IgD-negative memory B cell (primary cell): Measurements from ENCODE around the gene HSD11B1. TPM values are rescaled to one million over a fixed set of nuclear protein-coding genes. Genes with fewer than 3 reads are reported as not detected.
"Not testable (repeated sequence)": the region's sequence is repeated elsewhere in the genome, so short reads cannot be mapped to it uniquely, and the experiment has no call there.

Source experiments
- H3K27ac Mint-ChIP-seq, 3 donors: one replicate each; pipeline ENCODE4 v1.8.0; 2020 to 2022; ENCODE audit warnings: mild to moderate bottlenecking in 3 of 3, mixed read lengths in 3 of 3, moderate library complexity in 1 of 3
- H3K27me3 Mint-ChIP-seq: one replicate; pipeline ENCODE4 v1.8.0; 2021; ENCODE audit warnings: mixed read lengths
- H3K36me3 Mint-ChIP-seq: one replicate; pipeline ENCODE4 v1.8.0; 2020; ENCODE audit warnings: mild to moderate bottlenecking, mixed read lengths
- H3K4me1 Mint-ChIP-seq, 3 donors: one replicate each; pipeline ENCODE4 v1.8.0; 2020 to 2022; ENCODE audit warnings: mixed read lengths in 3 of 3, mild to moderate bottlenecking in 1 of 3
- H3K4me3 Mint-ChIP-seq, 4 donors: one replicate each; pipeline ENCODE4 v1.8.0; 2020 to 2022; ENCODE audit warnings: mild to moderate bottlenecking in 4 of 4, mixed read lengths in 4 of 4, moderate library complexity in 3 of 4
- H3K9me3 Mint-ChIP-seq, 3 donors: one replicate each; pipeline ENCODE4 v1.8.0; 2020 to 2021; ENCODE audit warnings: mixed read lengths in 3 of 3, mild to moderate bottlenecking in 1 of 3
- polyA plus RNA-seq: library from polyadenylated mRNA; unstranded; fragments of 300-500 nt; fragmentation: Illumina TruSeq; gene quantifications from one replicate; pipeline ENCODE4 v1.2.3, GENCODE V29; 2021

The HSD11B1 gene
- polyA plus RNA-seq, 1 donor from 2014 or later, result not detected

DNA sequence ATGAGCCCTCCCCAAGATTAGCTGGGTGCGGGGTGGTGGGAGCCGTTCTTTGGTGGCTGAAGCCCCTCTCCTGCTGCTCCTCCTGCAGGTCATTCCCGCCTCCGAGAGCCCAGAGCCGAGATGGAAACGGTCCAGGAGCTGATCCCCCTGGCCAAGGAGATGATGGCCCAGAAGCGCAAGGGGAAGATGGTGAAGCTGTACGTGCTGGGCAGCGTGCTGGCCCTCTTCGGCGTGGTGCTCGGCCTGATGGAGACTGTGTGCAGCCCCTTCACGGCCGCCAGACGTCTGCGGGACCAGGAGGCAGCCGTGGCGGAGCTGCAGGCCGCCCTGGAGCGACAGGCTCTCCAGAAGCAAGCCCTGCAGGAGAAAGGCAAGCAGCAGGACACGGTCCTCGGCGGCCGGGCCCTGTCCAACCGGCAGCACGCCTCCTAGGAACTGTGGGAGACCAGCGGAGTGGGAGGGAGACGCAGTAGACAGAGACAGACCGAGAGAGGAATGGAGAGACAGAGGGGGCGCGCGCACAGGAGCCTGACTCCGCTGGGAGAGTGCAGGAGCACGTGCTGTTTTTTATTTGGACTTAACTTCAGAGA is 29.0 kb upstream of the HSD11B1 start:
- H3K27me3 Mint-ChIP-seq, result peaks cover 32% of the 10 kb centered on the region
- no peaks in the 10 kb centered on the region for H3K9me3 Mint-ChIP-seq
- peaks cover 19 to 27% (median 19%) of the 10 kb centered on the region in 3 donors for H3K4me1 Mint-ChIP-seq
- H3K36me3 Mint-ChIP-seq, result no peaks in the 10 kb centered on the region
- peak overlapping the region in 1 of 3 donors; percentile 62 for H3K27ac Mint-ChIP-seq
- H3K4me3 Mint-ChIP-seq, result peak overlapping the region; percentile 41 to 88 (median 82)

DNA sequence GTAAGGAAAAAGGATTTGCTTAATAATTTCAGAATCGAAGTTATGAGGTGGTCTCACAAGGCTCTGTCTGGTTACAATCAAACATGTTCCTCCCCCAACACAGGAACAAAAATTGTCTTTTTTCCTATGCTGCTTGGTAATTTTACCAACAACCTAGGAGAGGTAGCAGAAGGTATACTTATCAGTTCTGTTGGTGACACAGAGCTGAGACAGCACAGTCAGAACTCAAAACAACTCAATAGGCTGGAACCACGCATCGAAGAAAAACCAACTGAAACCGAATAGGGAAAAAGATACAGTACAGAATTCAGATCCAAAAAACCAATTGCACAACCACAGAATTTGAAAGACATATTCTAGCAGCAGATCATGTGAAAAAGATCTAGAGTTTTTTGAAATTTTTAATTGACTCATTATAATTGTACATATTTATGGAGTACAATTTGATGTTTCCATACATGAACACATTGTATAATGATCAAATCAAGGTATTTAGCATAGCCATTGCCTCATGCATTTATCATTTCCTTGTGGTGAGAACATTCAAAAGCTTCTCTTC is 25.6 kb upstream of the HSD11B1 start:
- H3K27ac Mint-ChIP-seq, result no peak overlapping the region
- H3K27me3 Mint-ChIP-seq, result peaks cover 37% of the 10 kb centered on the region
- H3K36me3 Mint-ChIP-seq, result no peaks in the 10 kb centered on the region
- no peak overlapping the region for H3K4me3 Mint-ChIP-seq
- no peaks in the 10 kb centered on the region for H3K9me3 Mint-ChIP-seq
- peaks cover 8 to 13% (median 8%) of the 10 kb centered on the region in 3 donors for H3K4me1 Mint-ChIP-seq

DNA sequence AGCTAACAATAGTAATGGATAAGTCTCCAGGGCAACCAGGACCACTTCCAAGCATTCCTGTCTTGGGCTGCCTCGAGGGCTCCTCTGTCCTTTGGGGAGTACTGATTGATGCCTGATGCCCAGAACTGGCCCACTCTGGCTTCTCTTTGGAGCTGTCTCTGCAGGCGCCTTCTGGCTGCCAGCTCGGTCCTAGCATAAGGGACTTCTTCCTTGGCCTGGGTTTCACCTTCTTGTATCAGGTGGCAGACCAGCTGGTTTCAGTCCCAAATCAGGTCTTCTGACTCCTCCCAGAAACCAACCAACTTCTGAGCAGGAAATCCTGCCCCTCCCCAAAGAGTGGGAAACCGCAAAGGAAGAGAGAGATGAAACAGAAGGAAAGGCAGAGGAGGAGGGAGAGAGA is 18.8 kb upstream of the HSD11B1 start:
- Mint-ChIP-seq H3K4me1 (peaks cover 0 to 5% (median 3%) of the 10 kb centered on the region in 3 donors), H3K36me3 (no peaks in the 10 kb centered on the region), H3K4me3 (peak overlapping the region in 1 of 4 donors; percentile 49), H3K27me3 (peaks cover 8% of the 10 kb centered on the region), H3K27ac (peak overlapping the region in 1 of 3 donors; percentile 15), H3K9me3 (no peaks in the 10 kb centered on the region)

DNA sequence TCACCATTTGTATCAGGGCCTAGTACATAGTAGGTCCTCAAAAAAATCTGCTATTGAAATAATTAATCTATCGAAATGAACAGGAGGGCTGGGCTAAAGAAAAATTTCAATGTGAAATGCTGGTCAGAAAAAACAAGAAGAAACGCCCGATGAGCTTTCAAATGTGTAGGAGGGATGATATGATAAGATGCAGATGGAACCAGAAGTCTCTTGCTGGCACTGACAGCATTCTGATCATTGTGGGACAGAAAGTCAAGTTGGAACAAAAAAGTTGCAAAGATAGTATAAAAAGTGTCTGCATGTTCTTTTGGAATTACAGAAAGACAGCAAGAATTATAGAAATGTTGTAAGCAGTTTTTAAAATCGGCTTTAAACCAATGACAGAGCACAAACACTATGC is 18.3 kb upstream of the HSD11B1 start:
- peaks cover 0 to 5% (median 3%) of the 10 kb centered on the region in 3 donors for H3K4me1 Mint-ChIP-seq
- H3K27ac Mint-ChIP-seq, result peak overlapping the region in 1 of 3 donors; percentile 15
- H3K27me3 Mint-ChIP-seq, result peaks cover 6% of the 10 kb centered on the region
- no peaks in the 10 kb centered on the region for H3K36me3 Mint-ChIP-seq
- H3K4me3 Mint-ChIP-seq, result peak overlapping the region in 1 of 4 donors; percentile 68
- H3K9me3 Mint-ChIP-seq, result no peaks in the 10 kb centered on the region

DNA sequence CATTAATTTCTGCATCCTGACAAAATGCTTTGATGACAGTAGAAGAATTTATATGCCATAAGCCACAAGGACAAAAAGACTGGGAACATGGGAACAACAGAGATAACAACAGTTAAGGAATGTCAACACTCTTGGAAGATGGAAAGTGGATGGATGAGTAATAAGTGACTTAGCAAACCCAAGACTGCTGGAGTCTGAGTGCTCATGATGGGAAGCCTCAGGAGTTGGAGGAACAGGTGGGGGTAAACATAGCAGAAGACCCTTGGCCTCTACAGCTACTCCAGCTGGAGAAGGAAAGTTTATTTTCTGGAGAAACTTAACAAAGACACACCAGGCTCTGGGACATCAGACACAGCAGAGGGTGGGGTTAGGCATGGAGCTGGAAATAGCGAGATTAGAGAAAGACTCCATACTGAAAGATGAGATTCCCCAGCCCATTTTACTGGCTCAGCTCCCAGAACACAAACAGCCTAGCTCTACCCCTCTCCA is 15.9 kb upstream of the HSD11B1 start:
- no peaks in the 10 kb centered on the region for H3K36me3 Mint-ChIP-seq
- H3K9me3 Mint-ChIP-seq, result no peaks in the 10 kb centered on the region
- H3K4me3 Mint-ChIP-seq, result no peak overlapping the region
- peaks cover 0 to 6% (median 5%) of the 10 kb centered on the region in 3 donors for H3K4me1 Mint-ChIP-seq
- no peak overlapping the region for H3K27ac Mint-ChIP-seq
- H3K27me3 Mint-ChIP-seq, result peaks cover 6% of the 10 kb centered on the region

DNA sequence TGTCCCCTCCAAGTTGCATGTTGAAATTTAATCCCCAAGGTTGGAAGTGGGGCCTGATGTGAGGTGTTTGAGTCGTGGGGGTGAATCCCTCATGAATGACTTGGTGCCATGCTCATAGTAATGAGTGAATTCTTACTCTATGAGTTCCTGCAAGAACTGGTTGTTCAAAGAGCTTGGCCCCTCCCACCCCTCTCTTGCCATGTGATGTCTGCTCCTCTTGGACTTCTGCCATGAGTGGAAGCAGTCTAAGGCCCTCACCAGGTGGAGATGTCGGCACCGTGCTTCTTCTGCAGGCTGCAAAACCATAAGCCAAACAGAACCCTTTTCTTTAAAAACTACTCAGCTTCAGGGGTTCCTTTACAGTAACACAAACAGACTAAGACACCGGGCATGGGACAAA is 15.2 kb upstream of the HSD11B1 start:
- Mint-ChIP-seq H3K27ac (no peak overlapping the region), H3K36me3 (no peaks in the 10 kb centered on the region), H3K4me3 (peak overlapping the region in 1 of 4 donors; percentile 30), H3K4me1 (peaks cover 0 to 6% (median 5%) of the 10 kb centered on the region in 3 donors), H3K9me3 (no peaks in the 10 kb centered on the region), H3K27me3 (peaks cover 4% of the 10 kb centered on the region)

DNA sequence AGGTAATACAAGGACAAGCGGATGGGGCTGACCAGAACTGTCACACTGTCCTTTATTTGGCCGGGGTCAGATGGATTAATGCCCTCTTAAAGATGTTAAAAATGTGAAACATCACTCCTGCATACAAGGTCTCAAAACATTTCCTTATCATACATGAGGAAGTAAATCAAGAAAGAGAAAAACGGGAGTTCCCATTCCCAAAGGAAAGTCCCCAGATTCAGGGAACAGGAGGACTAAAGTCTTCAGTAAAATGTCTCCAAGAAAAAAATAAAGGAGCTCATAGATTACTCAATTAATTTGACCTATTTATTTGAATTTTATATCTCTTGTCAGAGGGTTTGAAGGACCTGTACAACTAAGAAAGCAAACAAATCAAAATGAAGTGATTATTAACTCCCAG is 13.4 kb upstream of the HSD11B1 start:
- H3K27me3 Mint-ChIP-seq, result peaks cover 8% of the 10 kb centered on the region
- peaks cover 0 to 3% (median 2%) of the 10 kb centered on the region in 3 donors for H3K4me1 Mint-ChIP-seq
- H3K36me3 Mint-ChIP-seq, result no peaks in the 10 kb centered on the region
- H3K27ac Mint-ChIP-seq, result no peak overlapping the region
- no peak overlapping the region for H3K4me3 Mint-ChIP-seq
- H3K9me3 Mint-ChIP-seq, result no peaks in the 10 kb centered on the region

DNA sequence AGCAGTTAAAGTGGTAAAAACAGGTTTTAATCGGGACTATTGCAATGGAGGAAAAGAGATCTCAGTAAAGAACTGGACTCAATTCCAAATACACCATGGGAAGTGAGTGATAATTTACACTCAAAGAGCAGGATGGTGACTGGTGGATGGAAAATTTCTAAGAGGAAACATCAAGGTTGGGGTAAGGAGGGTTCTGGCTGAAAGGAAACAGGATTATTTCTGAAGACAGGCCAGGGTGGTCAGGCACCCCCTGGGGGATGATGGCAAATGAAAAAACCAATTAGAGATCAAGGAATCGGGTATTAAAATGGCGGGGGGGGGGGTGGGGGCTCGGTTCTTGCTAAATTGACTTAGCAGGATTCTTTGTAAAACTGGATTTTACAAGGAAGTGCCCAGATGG is 12.3 kb upstream of the HSD11B1 start:
- Mint-ChIP-seq H3K27ac (peak overlapping the region in 1 of 3 donors; percentile 14), H3K27me3 (peaks cover 6% of the 10 kb centered on the region), H3K4me1 (peaks cover 0 to 3% (median 1%) of the 10 kb centered on the region in 3 donors), H3K9me3 (no peaks in the 10 kb centered on the region), H3K4me3 (no peak overlapping the region), H3K36me3 (no peaks in the 10 kb centered on the region)

DNA sequence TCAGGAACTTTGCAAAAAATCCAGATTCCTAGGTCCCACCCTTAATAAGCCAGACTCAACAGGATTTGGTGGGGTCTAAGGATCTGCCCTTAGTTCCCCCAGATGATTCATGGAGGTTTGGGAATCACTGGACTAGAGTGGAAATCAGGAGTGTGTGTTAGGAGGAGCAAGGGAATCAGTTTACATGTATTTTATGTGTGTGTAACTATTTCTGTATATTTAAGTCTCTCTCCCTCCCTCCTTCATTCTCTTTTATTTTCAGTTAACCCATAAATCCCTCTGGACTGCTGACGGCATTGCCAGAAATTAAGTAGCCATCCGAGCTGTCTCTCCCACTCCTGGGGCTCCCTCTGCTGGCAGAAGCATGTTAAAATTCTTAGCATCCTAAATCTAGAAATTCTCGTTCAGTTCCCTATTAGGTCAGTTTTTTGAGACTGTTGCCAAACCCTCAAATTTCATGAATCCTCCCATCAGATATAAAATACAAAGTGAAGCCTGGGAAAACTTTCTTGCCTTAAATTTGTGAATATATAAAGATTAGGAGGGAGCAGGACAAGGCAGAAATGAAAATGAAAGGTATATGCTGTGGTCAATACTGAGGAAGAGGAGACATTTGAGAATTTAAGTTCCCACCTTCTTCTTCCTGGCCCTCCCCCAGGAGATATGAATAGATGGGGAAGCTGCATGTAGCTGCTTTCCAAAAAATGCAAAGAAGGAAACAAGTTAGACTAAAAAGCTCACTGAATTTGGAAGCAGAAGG is 11.7 kb upstream of the HSD11B1 start:
- Mint-ChIP-seq H3K4me3 (no peak overlapping the region), H3K27ac (no peak overlapping the region), H3K27me3 (peaks cover 6% of the 10 kb centered on the region), H3K36me3 (no peaks in the 10 kb centered on the region), H3K4me1 (peaks cover 0 to 3% (median 1%) of the 10 kb centered on the region in 3 donors), H3K9me3 (no peaks in the 10 kb centered on the region)

DNA sequence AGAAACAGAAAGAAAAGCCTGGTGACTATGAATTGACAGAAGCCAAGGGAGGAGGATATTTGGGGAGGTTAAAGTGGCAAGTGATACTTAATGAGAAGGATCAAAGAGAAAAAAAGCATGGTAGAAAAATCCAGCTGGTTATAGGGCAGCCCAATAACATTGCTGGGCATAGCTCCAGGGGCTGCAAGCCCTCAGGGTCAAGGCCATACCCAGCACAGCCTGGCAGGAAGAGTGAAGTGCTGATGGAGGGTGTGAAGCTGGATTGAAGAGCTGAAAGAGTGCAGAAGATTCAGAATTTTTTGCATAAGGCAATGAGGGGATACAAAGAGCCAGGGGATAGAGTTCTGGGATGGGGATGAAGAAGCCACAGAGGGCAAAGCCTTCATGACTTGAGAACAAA is 8.0 kb upstream of the HSD11B1 start:
- peaks cover 9% of the 10 kb centered on the region for H3K27me3 Mint-ChIP-seq
- peaks cover 2% of the 10 kb centered on the region for H3K36me3 Mint-ChIP-seq
- H3K4me1 Mint-ChIP-seq, result peaks cover 0 to 3% (median 1%) of the 10 kb centered on the region in 3 donors
- no peak overlapping the region for H3K4me3 Mint-ChIP-seq
- no peak overlapping the region for H3K27ac Mint-ChIP-seq
- H3K9me3 Mint-ChIP-seq, result peaks cover 0 to 5% (median 5%) of the 10 kb centered on the region in 3 donors

DNA sequence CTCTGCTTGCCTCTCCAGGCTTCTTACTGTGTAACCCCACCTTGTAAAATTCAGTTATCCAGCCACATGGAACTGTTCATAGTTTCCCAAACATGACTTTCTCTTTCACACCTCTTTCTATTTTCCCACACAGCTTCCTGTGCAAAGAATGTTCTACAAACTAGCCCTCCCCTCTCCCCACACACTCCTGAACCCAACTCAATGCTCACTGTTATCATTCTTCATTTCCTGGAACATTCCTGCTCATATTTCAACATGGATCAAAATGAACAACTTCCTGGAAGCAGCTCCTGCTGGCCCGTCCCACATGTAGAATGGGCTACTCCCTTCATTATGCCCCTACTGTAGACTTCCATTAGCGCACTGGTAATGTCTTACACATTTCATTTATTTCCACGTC is 7.5 kb upstream of the HSD11B1 start:
- peaks cover 3% of the 10 kb centered on the region for H3K36me3 Mint-ChIP-seq
- peaks cover 0 to 6% (median 5%) of the 10 kb centered on the region in 3 donors for H3K9me3 Mint-ChIP-seq
- H3K4me3 Mint-ChIP-seq, result no peak overlapping the region
- H3K27me3 Mint-ChIP-seq, result peaks cover 9% of the 10 kb centered on the region
- H3K27ac Mint-ChIP-seq, result peak overlapping the region in 1 of 3 donors; percentile 24
- peaks cover 0 to 3% (median 1%) of the 10 kb centered on the region in 3 donors for H3K4me1 Mint-ChIP-seq

DNA sequence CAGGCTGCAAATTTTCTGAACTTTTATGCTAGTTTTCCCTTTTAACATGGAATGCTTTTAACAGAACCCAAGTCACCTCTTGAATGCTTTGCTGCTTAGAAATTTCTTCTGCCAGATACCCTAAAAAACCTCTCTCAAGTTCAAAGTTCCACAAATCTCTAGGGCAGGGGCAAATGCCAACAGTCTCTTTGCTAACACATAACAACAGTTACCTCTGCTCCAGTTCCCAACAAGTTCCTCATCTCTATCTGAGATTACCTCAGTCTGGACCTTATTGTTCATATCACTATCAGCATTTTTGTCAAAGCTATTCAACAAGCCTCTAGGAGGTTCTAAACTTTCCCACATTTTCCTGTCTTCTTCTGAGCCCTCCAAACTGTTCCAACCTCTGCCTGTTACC is 4.0 kb upstream of the HSD11B1 start:
- not testable (repeated sequence) for H3K4me3 Mint-ChIP-seq, H3K27ac Mint-ChIP-seq, H3K27me3 Mint-ChIP-seq, H3K36me3 Mint-ChIP-seq, H3K9me3 Mint-ChIP-seq, H3K4me1 Mint-ChIP-seq

DNA sequence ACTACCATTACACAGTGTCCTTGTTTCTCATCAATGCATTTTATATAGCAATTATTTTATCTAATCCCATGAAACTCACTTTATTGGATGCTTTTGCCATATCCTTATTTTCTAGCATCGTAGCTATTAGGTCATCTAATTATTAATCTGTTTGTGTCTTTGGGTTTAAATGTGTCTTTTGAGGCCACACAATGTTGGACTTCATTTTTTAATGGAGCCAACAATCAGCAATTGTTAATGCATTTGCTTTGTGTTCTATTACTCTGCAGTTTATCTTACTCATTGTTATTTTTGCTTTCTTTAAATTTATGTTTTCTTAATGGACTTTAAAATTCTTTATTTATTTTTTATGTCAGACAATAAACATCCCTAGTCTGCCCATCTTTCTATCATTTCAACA is 1.8 kb upstream of the HSD11B1 start:
- Mint-ChIP-seq H3K27ac (no peak overlapping the region), H3K4me1 (peaks cover 5 to 7% (median 6%) of the 10 kb centered on the region in 3 donors), H3K9me3 (peaks cover 0 to 6% (median 5%) of the 10 kb centered on the region in 3 donors), H3K36me3 (peaks cover 3% of the 10 kb centered on the region), H3K27me3 (peaks cover 3% of the 10 kb centered on the region), H3K4me3 (no peak overlapping the region)

DNA sequence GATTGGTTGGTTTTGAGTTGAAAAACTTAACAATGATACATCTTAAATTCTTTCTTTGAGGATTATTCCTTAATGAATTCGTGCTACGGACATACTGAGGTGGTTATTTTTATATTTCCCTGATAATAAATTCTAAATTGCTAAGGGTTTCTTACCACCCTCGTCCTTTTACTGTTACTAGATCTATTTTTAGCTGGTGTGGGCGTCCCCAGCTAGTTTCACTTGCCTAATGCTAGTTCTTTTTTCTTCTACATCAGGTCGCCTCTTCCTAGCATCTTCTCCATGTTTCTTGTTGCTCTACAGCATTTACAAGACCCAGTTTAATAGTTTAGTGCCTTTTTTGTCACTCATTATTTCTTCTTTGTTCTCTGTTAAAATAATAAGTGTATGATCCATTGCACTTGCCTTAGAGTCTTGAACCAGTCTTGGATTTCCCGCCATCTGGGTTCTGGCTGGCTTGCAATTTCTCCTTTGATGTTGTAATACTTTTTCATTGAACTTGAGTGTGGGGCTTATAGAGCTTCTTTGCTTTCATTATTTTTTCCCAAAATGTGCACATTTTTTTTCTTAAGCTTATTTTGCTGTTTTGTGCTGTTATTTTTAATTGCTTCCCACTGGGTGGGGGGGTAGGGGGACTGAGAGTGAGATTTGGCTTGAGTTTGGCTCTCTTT is 677 bp upstream of the HSD11B1 start:
- Mint-ChIP-seq H3K27me3 (no peaks in the 10 kb centered on the region), H3K9me3 (peaks cover 0 to 6% (median 5%) of the 10 kb centered on the region in 3 donors), H3K4me3 (peak overlapping the region in 1 of 4 donors; percentile 49), H3K27ac (no peak overlapping the region), H3K36me3 (peaks cover 3% of the 10 kb centered on the region), H3K4me1 (peaks cover 5 to 7% (median 6%) of the 10 kb centered on the region in 3 donors)
